K562 treated with DMSO at 1 percent for 24 hours (cell line): ENCODE data around the gene PDK4. TPM values are rescaled to one million over a fixed set of nuclear protein-coding genes. Genes with fewer than 3 reads are reported as not detected.

Source experiments
- total RNA-seq: library from RNA; unstranded; fragments of 300-600 nt; gene quantifications from 2 replicates; pipeline ENCODE4 v1.2.3, GENCODE V29; 2022; ENCODE audit warnings: low read depth; ENCODE audit not compliant: insufficient read depth

PDK4 gene
- 0.28 and 0.37 TPM in 2 replicates for total RNA-seq

DNA sequence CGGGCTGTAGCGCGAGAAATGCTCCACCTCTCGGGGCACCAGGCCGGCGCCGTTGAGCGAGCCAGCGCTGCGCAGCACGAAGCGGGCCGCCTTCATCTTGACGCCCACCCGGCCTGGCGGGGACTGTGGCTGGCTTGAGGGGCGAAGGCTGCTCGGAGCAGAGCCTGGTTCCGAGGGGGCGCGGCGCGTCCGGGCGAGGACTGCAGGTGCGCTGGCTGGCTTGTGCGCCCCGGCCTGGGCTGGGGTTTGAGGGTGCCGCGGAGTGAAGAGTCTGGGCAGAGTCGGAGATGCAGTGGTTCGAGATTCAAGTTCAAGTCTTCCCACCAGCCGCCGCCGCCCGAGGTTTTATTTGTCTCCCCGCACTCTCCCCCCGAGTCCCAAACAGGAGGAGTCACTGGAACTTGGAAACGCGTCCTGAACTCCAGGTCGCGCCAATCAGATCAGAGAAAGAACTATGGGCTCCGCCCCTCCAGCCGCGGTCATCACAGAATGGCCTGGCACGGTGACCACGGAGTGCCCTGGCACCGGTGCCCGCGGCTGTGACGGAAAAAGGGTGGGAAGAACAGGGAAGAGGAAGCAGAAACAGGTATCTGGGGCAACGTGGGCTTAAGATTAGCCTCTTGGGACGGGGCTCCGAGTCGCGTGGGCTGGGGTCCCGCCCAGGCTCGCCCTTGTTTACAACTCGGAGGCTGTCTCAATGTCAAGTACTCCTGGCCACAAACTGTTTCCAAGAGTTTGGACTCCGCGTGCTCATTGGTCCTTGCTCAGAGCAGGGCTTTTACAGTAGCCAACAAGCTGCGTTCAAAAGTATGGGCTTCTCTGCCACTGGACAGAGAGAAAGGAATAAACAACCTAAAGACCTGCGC lies at the start of gene PDK4:
PDK4 (minus strand) TSS at position 319 of the 866 bp plus-strand sequence; CDS start at position 96, 223 bp downstream.

Other genes with a start within 250 kb of the PDK4 start
- gene PON3, start 200.1 kb downstream of the PDK4 start, total RNA-seq: not detected in 2 replicates
- gene PON2, start 161.5 kb downstream of the PDK4 start, total RNA-seq: 5.8 and 8.0 TPM in 2 replicates
- gene ASB4, start 110.6 kb downstream of the PDK4 start, total RNA-seq: not detected in 2 replicates
- 1.5 and 3.9 TPM in 2 replicates for gene DYNC1I1, start 176.0 kb upstream of the PDK4 start, total RNA-seq